Smooth muscle cell of the brain vasculature (primary cell): Measurements from ENCODE around the gene TMEM205.
"Not testable (repeated sequence)": the region's sequence is repeated elsewhere in the genome, so short reads cannot be mapped to it uniquely, and the experiment has no call there.

Experiments used
- DNase-seq: peaks from one replicate; pipeline ENCODE4 v3.0.0-alpha.2; 2012; ENCODE audit warnings: low read depth, low spot score

The TMEM205 gene

GRCh38 chr19:11373166-11373884, 27.3 kb upstream of the TMEM205 start:
- no peak for DNase-seq

- no peak for DNase-seq
Observed at GRCh38 chr19:11370744-11371143, 24.7 kb upstream of the TMEM205 start.

- no peak for DNase-seq
Observed at GRCh38 chr19:11367528-11367927, 21.5 kb upstream of the TMEM205 start.

DNA sequence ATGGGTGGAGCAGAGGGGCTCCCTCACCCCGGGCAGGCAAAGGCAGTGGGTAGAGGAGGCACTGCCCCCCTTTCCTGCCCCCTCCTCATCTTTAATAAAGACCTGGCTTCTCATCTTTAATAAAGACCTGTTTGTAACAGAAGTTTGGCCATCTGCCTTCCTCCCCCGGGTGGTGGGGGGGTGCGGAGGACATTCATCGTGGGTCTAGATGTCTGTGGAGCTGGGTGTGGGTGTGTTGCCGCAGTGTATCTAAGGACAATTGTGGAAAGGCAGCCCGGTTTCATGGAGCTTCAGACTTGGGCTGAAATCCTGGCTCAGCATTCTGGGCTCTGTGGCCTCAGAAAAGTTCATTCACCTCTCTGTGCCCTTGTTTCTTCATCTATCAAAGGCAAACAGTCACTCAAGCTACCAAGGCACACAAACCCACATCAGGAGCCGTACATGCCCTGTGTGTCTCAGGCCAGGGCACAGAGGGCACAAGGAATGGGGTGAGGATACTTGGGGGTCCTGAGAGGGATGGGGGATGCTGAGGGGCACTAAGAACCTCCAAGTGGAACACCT, 19.6 kb upstream of the TMEM205 start:
- DNase-seq: no peak

GRCh38 chr19:11364935-11365334, 18.9 kb upstream of the TMEM205 start:
- no peak for DNase-seq

GRCh38 chr19:11364296-11364904, 18.3 kb upstream of the TMEM205 start:
- no peak for DNase-seq

GRCh38 chr19:11363881-11364280, 17.8 kb upstream of the TMEM205 start:
- no peak for DNase-seq

DNA sequence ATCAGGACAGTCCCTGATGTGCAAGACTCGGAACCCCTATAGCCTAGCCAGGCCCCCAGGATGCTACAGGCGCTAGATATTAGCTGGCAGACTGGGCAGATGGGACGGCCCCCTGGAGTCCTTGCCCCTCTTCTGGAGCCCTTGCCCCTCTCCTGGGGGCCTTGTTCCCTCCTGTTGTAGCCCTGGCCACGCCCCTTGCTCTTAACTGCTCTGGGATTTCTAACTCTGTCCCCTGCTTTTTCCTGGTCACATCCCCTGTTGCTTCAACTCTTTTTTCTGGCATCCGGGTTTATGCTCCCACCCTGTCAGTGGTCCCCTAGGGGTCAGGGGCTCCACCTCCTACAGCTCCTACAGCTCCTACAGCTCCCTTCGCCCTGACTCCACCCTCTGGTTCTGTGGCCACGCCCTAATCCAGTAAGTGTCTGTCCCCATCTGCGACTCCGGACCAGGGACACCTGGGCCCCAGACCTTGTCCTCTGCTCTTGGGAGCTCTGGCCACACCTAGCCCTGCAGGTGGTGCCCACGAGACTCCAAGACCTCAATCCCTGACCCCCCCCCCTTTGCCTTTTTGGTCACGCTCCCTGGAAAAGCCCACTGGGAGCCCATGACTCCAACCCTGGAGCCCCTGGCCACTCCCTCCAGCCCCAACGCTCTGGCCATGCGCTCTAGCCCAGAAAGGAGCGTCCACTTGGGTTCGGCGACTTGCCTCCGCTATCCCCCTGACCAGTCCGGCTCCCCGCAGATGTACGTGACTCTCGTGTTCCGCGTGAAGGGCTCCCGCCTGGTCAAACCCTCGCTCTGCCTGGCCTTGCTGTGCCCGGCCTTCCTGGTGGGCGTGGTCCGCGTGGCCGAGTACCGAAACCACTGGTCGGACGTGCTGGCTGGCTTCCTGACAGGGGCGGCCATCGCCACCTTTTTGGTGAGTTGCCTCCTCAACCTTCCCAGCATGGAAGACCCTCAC, 16.0 kb upstream of the TMEM205 start:
- no peak for DNase-seq

- DNase-seq: no peak
Observed at GRCh38 chr19:11361037-11361770, 15.1 kb upstream of the TMEM205 start.

GRCh38 chr19:11359421-11359820, 13.4 kb upstream of the TMEM205 start:
- DNase-seq: no peak

- DNase-seq: no peak
Observed at GRCh38 chr19:11356676-11357550, 10.8 kb upstream of the TMEM205 start.

DNA sequence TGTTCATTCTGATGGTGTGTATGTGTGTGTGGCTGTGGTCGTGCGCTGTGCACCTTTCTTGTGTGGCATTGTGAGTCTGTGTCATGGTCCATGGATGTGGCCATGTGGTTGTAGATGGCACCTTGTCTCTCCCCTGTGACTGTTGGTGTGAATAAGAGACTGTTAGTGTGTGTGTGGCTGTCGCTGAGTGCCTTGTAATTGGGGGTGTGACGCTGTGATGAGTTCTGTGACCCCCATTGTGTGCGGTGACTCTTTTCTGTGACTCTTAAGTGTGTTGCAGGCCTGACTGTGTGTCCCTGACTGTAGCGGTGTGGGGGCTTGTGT, 10.0 kb upstream of the TMEM205 start:
- DNase-seq: no peak

DNA sequence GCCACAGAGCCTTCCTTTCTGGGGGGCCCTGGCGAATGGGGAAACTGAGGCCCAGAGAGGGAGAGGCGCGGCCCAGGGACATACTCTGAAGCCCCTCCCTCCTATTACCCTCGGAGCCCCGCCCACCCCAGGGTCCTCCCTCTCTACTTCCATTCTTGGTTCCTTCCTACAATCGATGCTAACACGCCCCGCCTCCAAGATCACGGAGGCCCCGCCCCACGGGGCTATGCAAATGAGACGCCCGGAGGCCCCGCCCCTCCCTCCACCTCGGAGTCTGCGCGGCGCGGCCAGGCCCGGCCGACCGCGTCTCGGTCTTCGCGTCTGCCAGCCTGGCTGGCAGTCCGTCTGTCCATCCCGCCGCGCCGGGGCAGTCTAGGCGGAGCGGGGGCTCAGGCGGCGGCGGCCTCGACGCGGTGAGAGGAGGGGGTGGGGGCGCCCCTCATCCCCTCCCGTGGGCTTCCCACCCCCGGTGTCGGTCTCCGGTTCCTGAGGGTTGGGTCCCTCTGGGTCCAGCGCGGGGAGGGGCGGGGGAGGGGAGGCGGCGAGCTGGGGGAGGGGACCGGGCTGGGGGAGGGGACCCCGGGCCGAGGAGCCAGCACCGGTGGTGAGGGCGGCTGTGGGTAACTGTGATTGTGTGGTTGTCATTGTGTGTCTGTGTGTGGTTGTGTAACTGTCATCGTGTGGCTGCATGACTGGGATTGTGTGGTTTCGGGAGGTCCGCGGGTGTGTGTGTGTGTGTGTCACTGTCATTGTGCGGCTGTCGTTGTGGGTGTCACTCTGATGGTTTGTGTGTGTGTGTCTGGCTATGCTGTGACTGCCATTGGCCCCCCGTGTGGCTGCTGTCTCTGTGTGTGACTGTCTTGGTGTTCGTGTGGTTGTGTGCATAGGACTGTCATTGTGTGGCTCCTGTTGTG, 9.3 kb upstream of the TMEM205 start, which contains the start of gene PLPPR2:
PLPPR2 (plus strand) TSS at position 273 of the 914 bp plus-strand sequence. CDS start 2,242 bp downstream, outside the sequence.
- peak; percentile 73 for DNase-seq

DNA sequence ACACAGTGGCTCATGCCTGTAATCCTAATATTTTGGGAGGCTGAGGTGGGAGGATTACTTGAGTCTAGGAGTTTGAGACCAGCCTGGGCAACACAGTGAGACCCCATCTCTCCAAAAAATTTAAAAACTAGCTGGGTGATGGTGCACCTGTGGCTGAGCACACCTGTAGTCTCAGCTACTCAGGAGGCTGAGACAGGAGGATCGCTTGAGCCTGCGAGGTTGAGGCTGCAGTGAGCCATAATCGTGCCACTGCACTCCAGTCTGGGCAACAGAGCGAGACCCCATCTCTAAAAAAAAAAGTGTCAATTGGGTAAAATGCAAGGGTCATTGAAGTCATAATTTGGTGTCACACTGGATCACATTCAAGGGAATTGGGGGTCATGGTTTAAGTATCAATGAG, 8.0 kb upstream of the TMEM205 start:
- DNase-seq: not testable (repeated sequence)

DNA sequence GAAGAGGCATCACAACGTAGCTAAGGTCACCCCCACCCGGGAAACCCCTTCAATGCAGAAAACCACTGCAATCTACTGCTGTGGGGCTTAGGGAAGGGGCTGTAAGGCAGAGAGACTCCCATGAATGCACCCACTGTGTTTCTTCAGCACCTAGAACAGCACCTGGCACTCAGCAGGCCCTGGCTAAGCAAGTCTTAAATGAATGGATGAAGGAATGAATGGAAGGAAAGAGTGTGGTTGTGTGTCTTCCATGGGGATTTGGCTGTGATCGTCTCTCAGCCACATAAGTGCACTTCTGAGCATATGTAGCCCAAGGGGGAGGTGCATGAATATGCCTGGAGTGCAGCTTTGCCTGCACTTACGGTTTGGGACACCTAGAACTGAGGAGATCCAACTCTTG, 3.1 kb upstream of the TMEM205 start:
- DNase-seq: no peak

DNA sequence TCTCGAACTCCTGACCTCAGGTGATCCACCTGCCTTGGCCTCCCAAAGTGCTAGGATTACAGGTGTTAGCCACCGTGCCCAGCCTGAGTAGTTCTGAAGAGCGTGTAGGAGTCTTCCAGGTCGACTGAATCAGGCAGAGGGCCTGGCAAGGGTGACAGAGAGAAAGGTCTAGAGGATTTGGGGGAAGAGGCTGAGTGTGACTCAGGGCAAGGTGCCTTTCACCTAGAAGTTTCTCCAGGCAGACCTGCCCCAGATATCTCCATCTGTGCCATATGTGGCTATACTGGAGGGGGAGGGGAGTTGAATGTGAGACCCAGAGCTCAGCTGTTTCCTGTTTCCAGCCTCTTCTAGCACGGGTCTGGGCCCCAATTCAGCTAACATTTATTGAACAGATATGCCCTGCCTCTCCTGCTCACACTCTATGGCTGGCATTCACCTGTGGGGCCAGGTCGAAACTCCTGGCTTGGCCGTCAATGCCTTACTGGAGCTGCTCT, 1.5 kb upstream of the TMEM205 start:
- no peak for DNase-seq

GRCh38 chr19:11345122-11345803, 805 bp downstream of the TMEM205 start:
- no peak for DNase-seq

DNA sequence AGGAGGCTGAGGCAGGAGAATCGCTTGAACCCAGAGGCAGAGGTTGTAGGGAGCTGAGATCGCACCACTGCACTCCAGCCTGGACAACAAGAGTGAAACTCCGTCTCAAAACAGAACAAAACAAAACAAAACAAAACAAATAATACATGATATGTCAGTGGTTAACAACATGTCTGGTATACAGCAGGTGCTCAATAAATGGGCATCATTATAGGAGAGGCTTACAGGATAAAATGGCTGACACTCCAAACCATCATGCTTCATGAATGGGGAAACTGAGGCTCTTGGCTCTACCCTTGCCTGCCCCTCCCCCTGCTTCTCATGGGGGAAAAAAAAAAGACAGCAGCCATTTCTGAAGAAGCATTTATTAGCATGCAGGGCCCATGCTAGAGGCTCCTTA, 3.6 kb downstream of the TMEM205 start:
- no peak for DNase-seq

DNA sequence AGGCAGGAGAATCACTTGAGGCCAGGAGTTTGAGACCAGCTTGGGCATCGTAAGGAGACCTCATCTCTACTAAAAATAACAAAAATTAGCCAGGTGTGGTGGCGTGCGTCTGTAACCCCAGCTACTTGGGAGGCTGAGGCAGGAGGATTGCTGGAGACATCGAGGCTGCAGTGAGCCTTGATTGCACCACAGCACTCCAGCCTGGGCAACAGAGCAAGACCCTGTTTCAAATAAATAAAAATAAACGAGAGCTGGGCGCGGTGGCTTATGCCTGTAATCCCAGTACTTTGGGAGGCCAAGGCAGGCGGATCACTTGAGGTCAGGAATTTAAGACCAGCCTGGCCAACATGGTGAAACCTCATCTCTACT, 6.0 kb downstream of the TMEM205 start:
- DNase-seq: not testable (repeated sequence)
